H7 (cell line): Measurements from ENCODE around the gene PLA2G4F. TPM values are rescaled to one million over a fixed set of nuclear protein-coding genes. Genes with fewer than 3 reads are reported as not detected.
A peak's percentile ranks its signal among the peaks of the same experiment; 100 is the strongest.
"Not testable (repeated sequence)": the region's sequence is repeated elsewhere in the genome, so short reads cannot be mapped to it uniquely, and the experiment has no call there.

Experiments used
- DNase-seq: peaks from one replicate; pipeline ENCODE4 v3.0.0; 2012
- H3K27me3 ChIP-seq: 2 replicates; pipeline ENCODE4 v1.6.0; 2011; ENCODE audit warnings: mild to moderate bottlenecking, low read length; ENCODE audit not compliant: control insufficient read depth, insufficient read depth
- H3K36me3 ChIP-seq: replicated peaks from 2 replicates; pipeline ENCODE4 v1.5.1; 2011; ENCODE audit warnings: low read length; ENCODE audit not compliant: control insufficient read depth, insufficient read depth
- H3K4me3 ChIP-seq: 2 replicates; pipeline ENCODE4 v1.5.1; 2011; ENCODE audit warnings: low read depth, mild to moderate bottlenecking, control low read depth, low read length, moderate library complexity; ENCODE audit not compliant: insufficient read depth
- total RNA-seq: library from RNA; depleted of rRNA; stranded (reverse); fragments of >200 nt; shearing (Covaris generic); gene quantifications from 2 replicates; pipeline ENCODE4 v1.2.3, GENCODE V29; 2014; rRNA removed

PLA2G4F gene
- total RNA-seq, 1 experiment from 2014 or later, result not detected

- H3K4me3 ChIP-seq, result no peak overlapping the region
- H3K36me3 ChIP-seq, result no peaks in the 10 kb centered on the region
- H3K27me3 ChIP-seq, result no peaks in the 10 kb centered on the region; the same call in 1 of the 2 replicates
- DNase-seq, result peak; percentile 25
These were observed 62.5 kb downstream of the PLA2G4F start for GRCh38 chr15:42093966-42094365.

- no peaks in the 10 kb centered on the region; the same call in 1 of the 2 replicates for H3K27me3 ChIP-seq
- no peaks in the 10 kb centered on the region for H3K36me3 ChIP-seq
- H3K4me3 ChIP-seq, result no peak overlapping the region
- DNase-seq, result peak; percentile 39
These were observed 63.8 kb downstream of the PLA2G4F start for GRCh38 chr15:42092398-42093318.

- H3K4me3 ChIP-seq, DNase-seq, H3K36me3 ChIP-seq, H3K27me3 ChIP-seq: not testable (repeated sequence)
These were observed 64.6 kb downstream of the PLA2G4F start for GRCh38 chr15:42091753-42092397.

- H3K27me3 ChIP-seq, result no peaks in the 10 kb centered on the region; the same call in 1 of the 2 replicates
- no peak for DNase-seq
- H3K36me3 ChIP-seq, result no peaks in the 10 kb centered on the region
- no peak overlapping the region for H3K4me3 ChIP-seq
These were observed 65.7 kb downstream of the PLA2G4F start for GRCh38 chr15:42090781-42091180.

GRCh38 chr15:42090370-42090769, 66.1 kb downstream of the PLA2G4F start:
- no peaks in the 10 kb centered on the region; the same call in 1 of the 2 replicates for H3K27me3 ChIP-seq
- peak; percentile 28 for DNase-seq
- no peak overlapping the region for H3K4me3 ChIP-seq
- H3K36me3 ChIP-seq, result no peaks in the 10 kb centered on the region

GRCh38 chr15:42089942-42090341, 66.5 kb downstream of the PLA2G4F start:
- Histone ChIP-seq H3K27me3 (no peaks in the 10 kb centered on the region; the same call in 1 of the 2 replicates), H3K4me3 (no peak overlapping the region), H3K36me3 (no peaks in the 10 kb centered on the region)
- no peak for DNase-seq

Other genes starting within 250 kb of the PLA2G4F start
- 22.0 and 22.2 TPM in 2 replicates for gene EHD4, start 184.1 kb downstream of the PLA2G4F start, total RNA-seq
- gene PLA2G4E, start 135.6 kb downstream of the PLA2G4F start, total RNA-seq, result not detected in 2 replicates
- gene PLA2G4D, start 62.1 kb downstream of the PLA2G4F start, total RNA-seq, result 0.11 and 0.17 TPM in 2 replicates
- 26.6 and 27.9 TPM in 2 replicates for gene VPS39, start 51.7 kb upstream of the PLA2G4F start, total RNA-seq
- 10.8 and 11.2 TPM in 2 replicates for gene GANC, start 116.6 kb upstream of the PLA2G4F start, total RNA-seq
- 25.2 and 29.8 TPM in 2 replicates for gene TMEM87A, start 116.8 kb upstream of the PLA2G4F start, total RNA-seq
- not detected in 2 replicates for gene CAPN3, start 202.9 kb upstream of the PLA2G4F start, total RNA-seq